Activated T-helper 1 cell treated with anti-CD3 and anti-CD28 coated beads, Interleukin-12 subunit alpha, Interleukin-12 subunit beta, Interleukin-2, Interleukin-4 antibody, amounts not matched to agents 30 ng/mL and 10 ng/mL and 1 ng/mL, durations not matched to agents 14 hours and 24 hours and 36 hours (primary cell): Measurements from ENCODE around the gene LPP. TPM values are rescaled to one million over a fixed set of nuclear protein-coding genes. Genes with fewer than 3 reads are reported as not detected.

Experiments used
- DNase-seq: peaks from one replicate; pipeline ENCODE4 v3.0.0; 2021; ENCODE audit warnings: low spot score
- H3K27ac Mint-ChIP-seq: one replicate; pipeline ENCODE4 v1.8.0; 2021; ENCODE audit warnings: mild to moderate bottlenecking, mixed read lengths
- H3K27me3 Mint-ChIP-seq: one replicate; pipeline ENCODE4 v1.8.0; 2022; ENCODE audit warnings: mild to moderate bottlenecking, moderate library complexity, mixed read lengths; ENCODE audit not compliant: insufficient read depth
- H3K36me3 Mint-ChIP-seq: one replicate; pipeline ENCODE4 v1.8.0; 2021; ENCODE audit warnings: low read depth, mixed read lengths
- H3K4me1 Mint-ChIP-seq: one replicate; pipeline ENCODE4 v1.8.0; 2021; ENCODE audit warnings: low read depth, mixed read lengths
- H3K4me3 Mint-ChIP-seq: one replicate; pipeline ENCODE4 v1.8.0; 2021; ENCODE audit warnings: mild to moderate bottlenecking, moderate library complexity, mixed read lengths
- H3K9me3 Mint-ChIP-seq: one replicate; pipeline ENCODE4 v1.8.0; 2021; ENCODE audit warnings: mixed read lengths
- intact Hi-C: fragments of 100-400 bp; cut with micrococcal nuclease; formaldehyde crosslinking; loops from one replicate; pipeline ENCODE4 v1.15.1; 2024
- total RNA-seq: library from RNA; stranded (reverse); gene quantifications from 2 replicates; pipeline ENCODE4 v1.2.3, GENCODE V29; 2022

Gene LPP
- total RNA-seq, 1 donor from 2014 or later, result 38.2 TPM

DNA sequence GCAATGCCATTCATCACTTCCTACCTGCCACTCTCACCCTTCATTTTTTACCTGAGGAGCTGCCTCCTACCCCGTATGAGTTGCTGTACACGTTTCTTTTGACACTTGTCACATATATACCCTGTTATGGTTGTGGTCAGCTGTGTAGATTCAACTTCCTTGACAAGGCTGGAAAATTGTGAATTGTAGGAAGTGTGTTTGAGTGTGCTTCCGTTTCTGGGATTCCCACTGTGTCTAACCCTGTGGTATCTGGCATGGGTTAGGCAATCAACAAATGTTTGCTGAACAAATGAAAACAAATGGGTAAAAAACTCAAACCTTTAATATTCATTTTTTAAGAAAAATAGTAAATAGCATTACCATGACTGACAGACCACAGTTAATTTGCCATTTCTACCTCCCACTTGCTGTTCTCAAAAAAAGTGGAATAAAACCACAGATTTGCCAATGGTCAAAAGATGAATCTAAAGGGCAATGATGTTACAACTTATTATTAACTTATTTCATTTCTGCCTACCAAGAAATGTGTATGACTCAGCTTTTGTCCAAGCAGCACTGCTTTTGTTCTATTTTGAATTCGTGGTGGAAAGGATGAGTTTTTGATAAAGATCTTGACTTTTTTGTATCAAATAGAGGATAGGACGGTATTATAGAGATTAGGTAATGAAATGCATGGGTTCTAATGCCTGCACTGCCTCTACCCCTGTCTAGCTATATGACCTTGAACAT, 404.6 kb downstream of the LPP start:
- no peak overlapping the region for H3K4me3 Mint-ChIP-seq
- H3K9me3 Mint-ChIP-seq, result no peaks in the 10 kb centered on the region
- no peak for DNase-seq
- peaks cover 8% of the 10 kb centered on the region for H3K36me3 Mint-ChIP-seq
- H3K4me1 Mint-ChIP-seq, result peaks cover 29% of the 10 kb centered on the region
- intact Hi-C loops, result no loop called here
- H3K27ac Mint-ChIP-seq, result no peak overlapping the region
- H3K27me3 Mint-ChIP-seq, result no peaks in the 10 kb centered on the region

DNA sequence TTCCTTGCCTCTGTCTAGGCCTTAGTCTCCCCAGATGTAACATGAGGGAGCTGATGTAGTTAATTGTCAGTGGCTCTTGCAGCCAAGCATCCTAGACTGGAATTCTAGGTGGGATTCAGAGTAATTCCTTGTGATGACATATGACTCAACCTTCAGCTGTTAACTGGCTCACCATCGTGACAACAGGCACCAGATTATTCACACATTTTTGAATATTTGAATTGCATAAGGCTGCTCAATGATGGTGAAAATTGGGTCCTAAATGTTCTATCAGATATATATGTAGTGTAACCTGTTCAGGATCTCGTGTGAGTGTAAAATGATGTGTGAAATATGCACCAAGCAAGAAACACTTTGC, 405.1 kb downstream of the LPP start:
- Mint-ChIP-seq H3K36me3 (peaks cover 8% of the 10 kb centered on the region), H3K27me3 (no peaks in the 10 kb centered on the region), H3K27ac (no peak overlapping the region), H3K9me3 (no peaks in the 10 kb centered on the region), H3K4me3 (no peak overlapping the region), H3K4me1 (peaks cover 29% of the 10 kb centered on the region)
- intact Hi-C loops, result no loop called here
- DNase-seq, result no peak

DNA sequence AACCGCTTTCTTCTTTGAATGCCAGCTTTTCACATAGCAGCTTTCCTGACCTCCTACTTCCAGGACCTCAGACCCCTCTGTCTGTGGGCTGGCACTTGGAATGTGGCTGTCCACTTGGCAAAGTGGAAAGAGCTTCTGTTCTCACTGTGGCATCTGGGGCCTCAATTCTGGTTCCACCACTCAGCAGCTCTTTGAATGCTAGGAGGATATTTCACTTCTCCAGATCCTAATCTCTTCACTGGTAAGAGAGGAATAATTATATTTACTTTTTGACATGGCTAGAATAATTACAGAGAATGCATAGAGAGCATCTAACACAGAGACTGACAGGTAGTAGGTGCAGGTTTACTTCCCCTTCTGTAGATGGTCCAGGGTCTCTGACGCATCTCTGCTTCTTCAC, 405.9 kb downstream of the LPP start:
- H3K4me3 Mint-ChIP-seq, result no peak overlapping the region
- intact Hi-C loops, result no loop called here
- peaks cover 29% of the 10 kb centered on the region for H3K4me1 Mint-ChIP-seq
- no peak overlapping the region for H3K27ac Mint-ChIP-seq
- H3K9me3 Mint-ChIP-seq, result no peaks in the 10 kb centered on the region
- no peaks in the 10 kb centered on the region for H3K27me3 Mint-ChIP-seq
- H3K36me3 Mint-ChIP-seq, result peaks cover 8% of the 10 kb centered on the region
- no peak for DNase-seq

DNA sequence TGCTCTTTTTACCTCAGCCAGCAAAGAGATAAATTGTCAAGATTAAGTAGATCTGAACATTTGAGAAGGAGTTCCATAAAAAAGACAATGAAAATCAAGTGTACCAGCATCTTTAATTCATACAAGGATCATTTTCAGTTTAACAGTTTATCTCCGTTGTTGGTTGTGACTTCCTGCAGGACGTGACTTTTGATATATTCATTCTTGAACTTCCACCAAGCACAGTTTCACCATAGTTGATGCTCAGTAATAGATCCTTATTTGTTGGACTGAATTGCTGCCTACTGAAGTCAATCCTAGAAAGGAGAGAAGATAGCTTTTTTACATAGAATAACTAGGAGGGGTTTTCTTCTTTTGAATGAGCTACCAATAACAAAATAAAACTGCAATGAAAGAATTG, 408.2 kb downstream of the LPP start:
- Mint-ChIP-seq H3K36me3 (peaks cover 8% of the 10 kb centered on the region), H3K27ac (no peak overlapping the region), H3K27me3 (no peaks in the 10 kb centered on the region), H3K4me1 (peaks cover 29% of the 10 kb centered on the region), H3K4me3 (no peak overlapping the region), H3K9me3 (no peaks in the 10 kb centered on the region)
- DNase-seq, result no peak
- intact Hi-C loops, result no loop called here

DNA sequence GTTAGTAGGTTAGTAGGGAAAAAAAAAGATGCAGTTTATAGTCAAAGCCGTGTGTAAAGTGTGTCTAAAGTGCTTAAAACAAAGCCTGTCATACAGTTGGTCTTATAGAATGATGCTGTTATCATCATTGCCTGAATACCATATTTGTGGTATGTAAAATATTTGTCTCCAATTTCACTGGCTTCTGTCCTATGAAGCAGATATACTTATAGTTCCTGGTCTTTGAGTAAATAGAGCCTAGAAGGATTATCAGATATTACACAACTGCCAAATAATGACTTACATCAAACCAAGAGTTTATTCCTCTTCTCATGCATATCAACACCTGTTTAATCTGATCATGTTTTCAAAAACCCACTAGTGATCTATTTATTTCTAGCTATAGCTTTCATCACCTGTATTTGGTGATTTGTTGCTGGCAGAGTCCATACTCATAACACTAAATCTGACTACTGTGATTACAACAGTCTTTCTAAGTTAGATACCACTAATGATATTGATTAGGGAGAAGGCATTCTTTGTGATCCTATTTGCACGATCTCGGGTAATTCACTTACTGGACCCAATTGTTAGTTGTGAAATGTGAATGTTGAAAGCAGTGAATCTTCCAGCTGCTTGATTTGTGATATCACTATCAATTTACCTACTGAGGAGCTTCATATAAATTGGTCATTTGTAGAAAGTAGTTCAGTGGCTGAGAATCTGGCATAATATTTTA, 413.7 kb downstream of the LPP start:
- Mint-ChIP-seq H3K9me3 (no peaks in the 10 kb centered on the region), H3K36me3 (peaks cover 2% of the 10 kb centered on the region), H3K4me3 (no peak overlapping the region), H3K4me1 (peaks cover 10% of the 10 kb centered on the region), H3K27ac (no peak overlapping the region), H3K27me3 (no peaks in the 10 kb centered on the region)
- intact Hi-C loops, result no loop called here
- no peak for DNase-seq

DNA sequence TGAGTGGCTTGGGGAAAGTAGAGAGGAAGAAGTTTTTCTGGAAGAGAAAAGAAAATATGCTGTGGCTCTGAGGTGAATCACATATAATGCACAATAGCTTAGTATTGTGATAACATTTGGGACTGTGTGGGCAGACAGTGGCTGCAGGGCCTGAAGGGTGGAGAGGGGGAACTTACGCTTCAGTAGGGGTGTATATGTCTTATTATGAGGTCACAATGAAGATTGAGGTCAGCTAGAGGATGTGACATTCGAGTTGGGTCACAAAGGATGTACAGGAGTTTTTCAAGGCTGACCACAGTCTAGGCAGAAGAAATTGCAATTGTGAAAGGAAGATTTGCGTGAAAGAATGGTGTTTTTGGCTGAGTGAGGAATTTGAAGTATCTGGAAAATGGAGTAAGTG, 414.8 kb downstream of the LPP start:
- Mint-ChIP-seq H3K4me3 (no peak overlapping the region), H3K4me1 (peaks cover 5% of the 10 kb centered on the region), H3K36me3 (no peaks in the 10 kb centered on the region), H3K27me3 (no peaks in the 10 kb centered on the region), H3K9me3 (no peaks in the 10 kb centered on the region), H3K27ac (no peak overlapping the region)
- intact Hi-C loops, result no loop called here
- DNase-seq, result no peak

DNA sequence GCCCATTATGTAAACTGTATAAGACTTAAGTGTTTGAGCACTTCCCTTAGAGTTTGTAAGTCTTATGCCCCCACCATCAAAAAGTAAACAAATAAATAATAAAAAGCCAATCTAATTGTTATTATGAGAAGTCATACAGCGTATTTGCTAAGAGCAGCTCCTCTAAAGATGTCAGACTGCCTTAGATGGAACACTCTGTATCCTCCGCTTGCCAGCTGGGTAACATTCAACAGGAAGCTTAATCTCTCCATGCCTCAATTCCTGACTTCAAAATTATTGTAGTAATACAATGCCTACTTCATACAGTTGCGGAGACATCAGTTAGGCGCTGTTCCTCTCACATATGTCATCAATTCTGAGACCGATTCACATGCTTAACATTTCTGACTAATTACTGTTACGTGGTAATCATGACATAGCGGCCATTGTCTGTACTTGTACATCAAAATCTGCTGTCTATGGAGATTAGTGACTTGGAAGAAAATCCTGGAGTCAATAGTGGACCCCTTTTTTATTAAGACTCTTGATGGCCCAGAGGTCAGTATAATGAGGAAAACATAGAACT, 417.7 kb downstream of the LPP start:
- H3K27me3 Mint-ChIP-seq, result no peaks in the 10 kb centered on the region
- peaks cover 2% of the 10 kb centered on the region for H3K36me3 Mint-ChIP-seq
- intact Hi-C loops, result no loop called here
- no peaks in the 10 kb centered on the region for H3K9me3 Mint-ChIP-seq
- H3K27ac Mint-ChIP-seq, result no peak overlapping the region
- DNase-seq, result no peak
- H3K4me3 Mint-ChIP-seq, result no peak overlapping the region
- peaks cover 5% of the 10 kb centered on the region for H3K4me1 Mint-ChIP-seq

DNA sequence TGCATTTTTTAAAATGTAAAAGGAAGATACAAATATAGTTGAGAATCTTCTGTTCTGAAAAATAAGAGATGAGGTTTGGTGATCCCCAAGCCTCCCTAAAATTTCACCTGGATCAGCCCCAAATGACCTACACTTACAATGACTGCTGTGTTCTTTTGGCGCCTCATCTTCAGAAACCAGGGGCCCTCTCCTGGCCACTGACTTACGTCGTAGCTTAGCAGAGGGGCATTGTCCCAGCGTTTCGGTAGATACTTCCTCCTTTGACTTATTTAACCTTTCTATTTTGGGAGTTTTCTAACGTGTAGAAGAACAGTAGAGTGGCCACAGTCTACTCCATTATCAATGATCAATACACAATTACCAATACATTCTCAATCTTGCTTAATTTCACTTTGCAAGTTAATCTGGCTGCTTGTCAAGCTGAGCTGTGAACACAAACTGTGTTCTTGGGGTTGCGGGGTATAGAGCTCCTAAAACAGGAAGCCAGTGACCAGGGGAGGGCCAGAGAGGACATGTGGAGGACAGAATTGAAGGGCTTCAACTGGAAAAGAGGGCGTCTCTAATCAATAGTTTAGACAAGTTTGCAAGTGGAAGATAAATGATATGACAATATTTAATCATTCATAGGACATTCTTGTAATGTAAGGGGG, 419.5 kb downstream of the LPP start:
- intact Hi-C loops, result no loop called here
- H3K36me3 Mint-ChIP-seq, result peaks cover 2% of the 10 kb centered on the region
- H3K4me3 Mint-ChIP-seq, result no peak overlapping the region
- H3K27me3 Mint-ChIP-seq, result no peaks in the 10 kb centered on the region
- peaks cover 8% of the 10 kb centered on the region for H3K4me1 Mint-ChIP-seq
- H3K27ac Mint-ChIP-seq, result no peak overlapping the region
- no peaks in the 10 kb centered on the region for H3K9me3 Mint-ChIP-seq
- no peak for DNase-seq

DNA sequence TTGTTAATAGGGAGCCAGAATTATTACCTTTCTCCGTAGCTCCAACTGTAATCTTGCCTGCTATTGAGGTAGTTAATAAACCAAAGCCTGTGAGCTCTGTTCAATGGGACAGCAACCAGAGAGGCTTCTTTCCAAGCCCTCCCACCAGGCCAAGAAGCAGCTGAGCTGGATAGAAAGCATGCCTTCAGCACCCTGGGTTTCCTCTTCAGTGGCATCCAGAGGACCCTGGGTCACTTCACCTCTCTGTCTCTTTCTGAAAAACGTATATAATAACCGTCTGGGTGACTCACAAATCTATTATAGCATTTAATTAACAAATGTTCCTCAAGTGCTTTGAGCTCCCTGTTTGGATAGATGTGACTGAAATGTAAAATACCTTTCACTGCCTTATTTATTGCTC, 420.0 kb downstream of the LPP start:
- Mint-ChIP-seq H3K4me1 (peaks cover 9% of the 10 kb centered on the region), H3K27ac (no peak overlapping the region), H3K36me3 (peaks cover 2% of the 10 kb centered on the region), H3K9me3 (no peaks in the 10 kb centered on the region), H3K27me3 (no peaks in the 10 kb centered on the region), H3K4me3 (no peak overlapping the region)
- DNase-seq, result no peak
- intact Hi-C loops, result no loop called here

DNA sequence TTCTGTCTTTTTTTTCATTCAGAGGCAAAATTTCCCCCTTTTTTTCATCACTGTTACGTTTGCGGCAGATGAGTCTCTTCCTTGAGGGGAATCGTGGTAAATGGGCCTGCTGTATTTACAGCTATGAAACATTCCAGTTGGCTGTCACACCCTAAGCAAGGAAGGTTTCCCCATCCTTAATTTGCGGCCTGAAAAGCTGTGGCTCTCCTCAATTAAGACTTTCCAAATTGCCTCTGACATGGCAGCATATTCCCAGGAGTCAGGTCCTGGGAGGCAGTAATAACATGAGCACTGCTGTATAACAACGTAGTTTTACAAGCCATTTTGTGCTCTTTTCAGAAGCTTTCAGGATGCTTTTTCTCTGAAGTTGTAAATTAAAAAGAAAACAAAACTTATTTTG, 420.9 kb downstream of the LPP start:
- Mint-ChIP-seq H3K4me3 (no peak overlapping the region), H3K27me3 (no peaks in the 10 kb centered on the region), H3K27ac (no peak overlapping the region), H3K4me1 (peaks cover 11% of the 10 kb centered on the region), H3K9me3 (no peaks in the 10 kb centered on the region), H3K36me3 (peaks cover 2% of the 10 kb centered on the region)
- DNase-seq, result no peak
- intact Hi-C loops, result no loop called here

DNA sequence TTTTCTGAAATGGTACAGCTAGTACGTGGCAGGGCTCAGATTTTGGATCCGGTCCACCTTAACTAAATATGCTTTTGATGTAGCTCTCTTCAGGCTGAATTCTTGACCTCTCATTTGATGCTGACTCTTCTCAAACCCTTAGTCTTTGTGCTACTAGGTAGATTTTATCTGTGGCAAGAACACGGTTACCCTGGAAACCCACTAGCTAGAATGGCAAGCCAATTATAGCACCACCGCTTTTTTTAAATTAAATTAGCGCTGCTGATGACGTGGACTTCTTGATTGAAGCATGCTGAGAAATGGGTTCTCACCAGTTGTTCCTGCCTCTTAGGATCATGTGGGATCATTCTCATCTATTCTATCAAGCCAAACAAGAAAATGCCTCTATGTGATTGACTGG, 421.5 kb downstream of the LPP start:
- H3K9me3 Mint-ChIP-seq, result no peaks in the 10 kb centered on the region
- intact Hi-C loops, result no loop called here
- H3K27ac Mint-ChIP-seq, result no peak overlapping the region
- H3K36me3 Mint-ChIP-seq, result peaks cover 2% of the 10 kb centered on the region
- no peak overlapping the region for H3K4me3 Mint-ChIP-seq
- H3K27me3 Mint-ChIP-seq, result no peaks in the 10 kb centered on the region
- H3K4me1 Mint-ChIP-seq, result peaks cover 11% of the 10 kb centered on the region
- DNase-seq, result no peak

DNA sequence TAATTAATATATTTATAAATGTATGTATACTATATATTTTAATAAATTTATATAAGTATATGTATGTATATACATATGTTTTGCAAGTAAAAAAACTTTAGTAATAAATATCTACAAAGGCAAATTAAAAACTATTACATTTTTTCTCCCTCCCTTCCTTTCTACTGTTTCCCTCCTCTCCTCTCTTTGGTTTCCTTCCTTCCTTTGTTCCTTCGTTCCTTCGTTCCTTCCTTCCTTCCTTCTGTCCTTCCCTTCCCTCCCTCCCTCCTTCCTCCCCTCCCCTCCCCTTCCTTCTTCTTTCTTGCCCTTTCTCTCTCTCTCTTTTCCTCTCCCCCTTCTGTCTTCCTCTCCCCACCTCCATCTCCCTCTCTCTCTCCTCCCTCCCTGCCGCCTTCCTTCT, 423.6 kb downstream of the LPP start:
- DNase-seq, result no peak
- intact Hi-C loops, result no loop called here
- Mint-ChIP-seq H3K4me1 (peaks cover 11% of the 10 kb centered on the region), H3K4me3 (no peak overlapping the region), H3K27ac (no peak overlapping the region), H3K27me3 (no peaks in the 10 kb centered on the region), H3K9me3 (no peaks in the 10 kb centered on the region), H3K36me3 (peaks cover 2% of the 10 kb centered on the region)
